ENCODE data around the gene C2CD3.

DNA sequence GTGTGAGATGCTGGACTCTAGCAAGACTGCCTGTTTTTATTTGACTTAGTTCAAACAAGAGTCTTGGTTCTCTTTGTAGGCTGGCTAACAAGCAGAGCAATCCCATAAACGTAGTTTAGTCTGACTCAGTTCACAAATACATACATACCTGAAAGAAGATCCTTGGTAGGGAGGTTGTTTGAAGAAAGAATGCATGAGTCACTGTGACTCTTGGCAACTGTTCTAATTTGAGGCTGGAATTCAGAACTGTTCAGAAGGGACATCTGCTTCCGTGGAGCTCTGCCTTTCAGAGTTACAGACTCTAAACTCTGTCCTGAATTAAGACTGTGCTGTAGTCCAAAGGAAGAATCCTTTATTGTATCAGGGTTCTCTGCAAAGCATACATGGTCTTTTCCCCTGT lies 32.2 kb downstream of the C2CD3 start:
- no peak for TF ChIP-seq CTCF (IDR thresholded peaks at IDR 0.05)
- no peak for TF ChIP-seq EP300 (IDR thresholded peaks at IDR 0.05)
- TF ChIP-seq POLR2AphosphoS5 (IDR thresholded peaks at IDR 0.05) = peak; percentile 57

All from gastroesophageal sphincter (tissue), 3 donors.